HEK293 (cell line): ENCODE data around the gene DAP.

ENCODE experiments used
- CTCF ChIA-PET: fragments of 350-600 bp; formaldehyde crosslinking; extraction: SDS; loops from one replicate; lab custom pipeline; 2021; ENCODE audit warnings: antibody characterized with exemption; lab: Yijun Ruan, JAX
- POLR2A ChIA-PET: fragments of 300-600 bp; formaldehyde crosslinking; extraction: SDS; loops from one replicate; lab custom pipeline; 2020; ENCODE audit warnings: antibody characterized with exemption, inconsistent platforms; lab: Yijun Ruan, JAX
- H3K27ac ChIP-seq: fragments of 200-500 bp; sonication (Bioruptor generic); 2 replicates; pipeline ENCODE4 v1.5.1; 2014; ENCODE audit warnings: low read depth, low read length, control low read depth, inconsistent platforms; ENCODE audit errors: extremely low read depth
- H3K36me3 ChIP-seq, 2 experiments: fragments of 200-500 bp in 1 of 2; sonication (Bioruptor generic) in 1 of 2; 1 replicate in 1 of 2; 2 replicates in 1 of 2; pipeline ENCODE4 v1.5.1; 2014 to 2017; ENCODE audit warnings: inconsistent platforms in 2 of 2, low read length in 2 of 2; ENCODE audit not compliant: control insufficient read depth in 2 of 2, insufficient read depth in 1 of 2
- H3K4me1 ChIP-seq: fragments of 200-500 bp; sonication (Bioruptor generic); 2 replicates; pipeline ENCODE4 v1.5.1; 2014; ENCODE audit warnings: mild to moderate bottlenecking, low read length, inconsistent platforms; ENCODE audit not compliant: control insufficient read depth, insufficient read depth
- H3K4me3 ChIP-seq: 2 replicates; pipeline ENCODE4 v1.5.1; 2011; ENCODE audit warnings: low read depth, mild to moderate bottlenecking, control low read depth, low read length, moderate library complexity
- H3K9me3 ChIP-seq: fragments of 200-500 bp; sonication (Bioruptor generic); 2 replicates; pipeline ENCODE4 v1.5.1; 2014; ENCODE audit warnings: low read depth, low read length, inconsistent platforms; ENCODE audit not compliant: control insufficient read depth, insufficient read depth
- BCL11A ChIP-seq: fragments of 450-650 bp; formaldehyde crosslinking; IDR thresholded peaks from 2 replicates; pipeline ENCODE4 v1.5.1; 2016; ENCODE audit warnings: low read depth, missing biosample characterization, missing genetic modification characterization
- HOXD13 ChIP-seq: sonication (generic); formaldehyde crosslinking; IDR thresholded peaks from 2 replicates; pipeline ENCODE4 v1.8.0; 2022; ENCODE audit warnings: missing genetic modification reagents, borderline replicate concordance
- OSR2 ChIP-seq: fragments of 450-650 bp; formaldehyde crosslinking; IDR thresholded peaks from 2 replicates; pipeline ENCODE4 v1.5.1; 2016; ENCODE audit warnings: missing biosample characterization, missing genetic modification characterization
- SALL2 ChIP-seq: fragments of 450-650 bp; formaldehyde crosslinking; IDR thresholded peaks from 2 replicates; pipeline ENCODE4 v1.5.0; 2017; ENCODE audit warnings: missing biosample characterization, mild to moderate bottlenecking, missing genetic modification characterization, borderline replicate concordance
- TCF7L2 ChIP-seq: IDR thresholded peaks from 2 replicates; pipeline ENCODE4 v1.6.1; 2011; ENCODE audit warnings: low read depth, mild to moderate bottlenecking, inconsistent platforms, low read length, moderate library complexity, borderline replicate concordance
- ZBTB21 ChIP-seq: fragments of 450-650 bp; formaldehyde crosslinking; IDR thresholded peaks from 2 replicates; pipeline ENCODE4 v1.5.1; 2017; ENCODE audit warnings: missing biosample characterization, missing genetic modification characterization
- ZFP3 ChIP-seq: fragments of 450-650 bp; formaldehyde crosslinking; IDR thresholded peaks from 2 replicates; pipeline ENCODE4 v1.5.1; 2016; ENCODE audit warnings: low read depth, missing biosample characterization, missing genetic modification characterization
- ZNF133 ChIP-seq: fragments of 450-650 bp; formaldehyde crosslinking; IDR thresholded peaks from 2 replicates; pipeline ENCODE4 v1.5.1; 2016; ENCODE audit warnings: missing biosample characterization, missing genetic modification characterization
- ZNF2 ChIP-seq: fragments of 450-650 bp; formaldehyde crosslinking; IDR thresholded peaks from 2 replicates; pipeline ENCODE4 v1.5.1; 2016; ENCODE audit warnings: missing biosample characterization, missing genetic modification characterization
- ZNF335 ChIP-seq: fragments of 450-650 bp; formaldehyde crosslinking; conservative IDR thresholded peaks from 2 replicates; pipeline ENCODE4 v1.5.1; 2016; ENCODE audit warnings: missing biosample characterization, missing genetic modification characterization
- ZNF416 ChIP-seq: fragments of 450-650 bp; formaldehyde crosslinking; IDR thresholded peaks from 2 replicates; pipeline ENCODE4 v1.5.1; 2016; ENCODE audit warnings: missing biosample characterization, missing genetic modification characterization
- ZNF501 ChIP-seq: fragments of 450-650 bp; formaldehyde crosslinking; IDR thresholded peaks from 2 replicates; pipeline ENCODE4 v1.5.1; 2016; ENCODE audit warnings: missing biosample characterization, missing genetic modification characterization
- ZNF514 ChIP-seq: fragments of 450-650 bp; formaldehyde crosslinking; IDR thresholded peaks from 2 replicates; pipeline ENCODE4 v1.5.1; 2016; ENCODE audit warnings: missing biosample characterization, missing genetic modification characterization
- ZNF521 ChIP-seq: fragments of 450-650 bp; formaldehyde crosslinking; IDR thresholded peaks from 2 replicates; pipeline ENCODE4 v1.5.1; 2017; ENCODE audit warnings: missing biosample characterization, mild to moderate bottlenecking, missing genetic modification characterization
- ZNF561 ChIP-seq: fragments of 450-650 bp; IDR thresholded peaks from 2 replicates; pipeline ENCODE4 v1.5.1; 2018; ENCODE audit warnings: missing biosample characterization, missing genetic modification characterization, borderline replicate concordance
- ZNF654 ChIP-seq: fragments of 450-650 bp; formaldehyde crosslinking; IDR thresholded peaks from 2 replicates; pipeline ENCODE4 v1.5.1; 2016; ENCODE audit warnings: low read depth, missing biosample characterization, missing genetic modification characterization
- ZNF677 ChIP-seq: fragments of 450-650 bp; IDR thresholded peaks from 2 replicates; pipeline ENCODE4 v1.5.0; 2018; ENCODE audit warnings: missing biosample characterization, mild to moderate bottlenecking, missing genetic modification characterization, moderate library complexity
- ZNF747 ChIP-seq: fragments of 450-650 bp; formaldehyde crosslinking; IDR thresholded peaks from 2 replicates; pipeline ENCODE4 v1.5.1; 2016; ENCODE audit warnings: missing biosample characterization, missing genetic modification characterization
- ZNF777 ChIP-seq: fragments of 450-650 bp; formaldehyde crosslinking; IDR thresholded peaks from 2 replicates; pipeline ENCODE4 v1.5.1; 2017; ENCODE audit warnings: missing biosample characterization, missing genetic modification characterization, borderline replicate concordance
- ZNF792 ChIP-seq: fragments of 450-650 bp; formaldehyde crosslinking; IDR thresholded peaks from 2 replicates; pipeline ENCODE4 v1.5.1; 2016; ENCODE audit warnings: missing biosample characterization, missing genetic modification characterization
- TF ChIP-seq, protein P1 (sequence below): fragments of 450-650 bp; formaldehyde crosslinking; IDR thresholded peaks from 2 replicates; pipeline ENCODE4 v1.5.1; 2017; ENCODE audit warnings: missing biosample characterization, missing genetic modification characterization
- TF ChIP-seq, protein P2 (sequence below): fragments of 450-650 bp; formaldehyde crosslinking; IDR thresholded peaks from 2 replicates; pipeline ENCODE4 v1.5.1; 2016; ENCODE audit warnings: missing biosample characterization, missing genetic modification characterization
- TF ChIP-seq, protein P3 (sequence below): fragments of 450-650 bp; formaldehyde crosslinking; IDR thresholded peaks from 2 replicates; pipeline ENCODE4 v1.5.1; 2017; ENCODE audit warnings: missing biosample characterization, mild to moderate bottlenecking, missing genetic modification characterization, moderate library complexity
- TF ChIP-seq, protein P4 (sequence below): fragments of 450-650 bp; formaldehyde crosslinking; conservative IDR thresholded peaks from 2 replicates; pipeline ENCODE4 v1.5.1; 2016; ENCODE audit warnings: low read depth, missing biosample characterization, missing genetic modification characterization

The DAP gene

DNA sequence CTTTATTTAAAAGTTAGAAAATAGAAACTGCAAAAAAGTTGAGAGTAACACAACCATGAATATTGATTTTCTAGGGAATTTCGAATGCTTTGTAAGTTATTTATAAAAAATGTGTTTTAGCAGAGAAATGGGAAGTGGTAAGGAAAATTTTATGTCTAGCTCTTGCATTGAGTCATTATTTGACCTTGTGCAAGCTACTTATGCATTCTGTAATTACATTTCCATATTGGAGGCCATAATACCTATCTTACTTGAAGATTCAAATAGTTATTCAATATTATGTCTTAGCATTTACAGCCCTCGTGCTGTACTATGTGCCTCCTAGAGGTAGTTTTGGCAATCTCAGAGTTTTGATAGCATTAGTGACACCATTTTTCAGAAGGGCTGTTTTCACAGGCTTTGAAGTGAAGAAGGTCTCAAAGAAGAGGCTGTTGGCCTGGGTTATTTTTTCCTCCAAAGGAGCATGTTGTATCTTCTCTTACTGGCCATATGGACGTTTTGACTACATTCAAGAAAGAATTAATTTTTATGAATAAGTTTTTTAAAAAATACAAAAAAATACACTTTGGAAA lies 7.4 kb upstream of the DAP start:
- POLR2A ChIA-PET, result no interaction called here
- H3K27ac ChIP-seq, result no peak overlapping the region
- CTCF ChIA-PET, result no interaction called here
- H3K4me3 ChIP-seq, result no peak overlapping the region
- no peak for TF ChIP-seq TCF7L2
- TF ChIP-seq ZNF777 (tag by site-specific recombination), result no peak
- no peak for TF ChIP-seq ZNF654 (tag by site-specific recombination)
- TF ChIP-seq SALL2 (tag by site-specific recombination), result no peak
- no peak for TF ChIP-seq HOXD13 (CRISPR knock-in tag)
- TF ChIP-seq ZBTB21 (tag by site-specific recombination), result no peak
- TF ChIP-seq BCL11A (tag by site-specific recombination), result no peak
- TF ChIP-seq, protein P1, sequence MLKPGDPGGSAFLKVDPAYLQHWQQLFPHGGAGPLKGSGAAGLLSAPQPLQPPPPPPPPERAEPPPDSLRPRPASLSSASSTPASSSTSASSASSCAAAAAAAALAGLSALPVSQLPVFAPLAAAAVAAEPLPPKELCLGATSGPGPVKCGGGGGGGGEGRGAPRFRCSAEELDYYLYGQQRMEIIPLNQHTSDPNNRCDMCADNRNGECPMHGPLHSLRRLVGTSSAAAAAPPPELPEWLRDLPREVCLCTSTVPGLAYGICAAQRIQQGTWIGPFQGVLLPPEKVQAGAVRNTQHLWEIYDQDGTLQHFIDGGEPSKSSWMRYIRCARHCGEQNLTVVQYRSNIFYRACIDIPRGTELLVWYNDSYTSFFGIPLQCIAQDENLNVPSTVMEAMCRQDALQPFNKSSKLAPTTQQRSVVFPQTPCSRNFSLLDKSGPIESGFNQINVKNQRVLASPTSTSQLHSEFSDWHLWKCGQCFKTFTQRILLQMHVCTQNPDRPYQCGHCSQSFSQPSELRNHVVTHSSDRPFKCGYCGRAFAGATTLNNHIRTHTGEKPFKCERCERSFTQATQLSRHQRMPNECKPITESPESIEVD (tag by site-specific recombination), result no peak
- TF ChIP-seq ZNF561 (tag by site-specific recombination), result no peak
- TF ChIP-seq, protein P2, sequence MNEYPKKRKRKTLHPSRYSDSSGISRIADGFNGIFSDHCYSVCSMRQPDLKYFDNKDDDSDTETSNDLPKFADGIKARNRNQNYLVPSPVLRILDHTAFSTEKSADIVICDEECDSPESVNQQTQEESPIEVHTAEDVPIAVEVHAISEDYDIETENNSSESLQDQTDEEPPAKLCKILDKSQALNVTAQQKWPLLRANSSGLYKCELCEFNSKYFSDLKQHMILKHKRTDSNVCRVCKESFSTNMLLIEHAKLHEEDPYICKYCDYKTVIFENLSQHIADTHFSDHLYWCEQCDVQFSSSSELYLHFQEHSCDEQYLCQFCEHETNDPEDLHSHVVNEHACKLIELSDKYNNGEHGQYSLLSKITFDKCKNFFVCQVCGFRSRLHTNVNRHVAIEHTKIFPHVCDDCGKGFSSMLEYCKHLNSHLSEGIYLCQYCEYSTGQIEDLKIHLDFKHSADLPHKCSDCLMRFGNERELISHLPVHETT (tag by site-specific recombination), result no peak
- TF ChIP-seq ZNF677, result no peak
- TF ChIP-seq OSR2, result no peak
- TF ChIP-seq ZNF416, result no peak
- TF ChIP-seq ZNF133 (tag by site-specific recombination), result no peak
- no peak for TF ChIP-seq ZNF792 (tag by site-specific recombination)
- TF ChIP-seq ZFP3 (tag by site-specific recombination), result no peak
- TF ChIP-seq, all 188 proteins: peak for 0
- Histone ChIP-seq H3K36me3 (no peaks in the 10 kb centered on the region), H3K4me1 (no peaks in the 10 kb centered on the region), H3K9me3 (no peaks in the 10 kb centered on the region)

DNA sequence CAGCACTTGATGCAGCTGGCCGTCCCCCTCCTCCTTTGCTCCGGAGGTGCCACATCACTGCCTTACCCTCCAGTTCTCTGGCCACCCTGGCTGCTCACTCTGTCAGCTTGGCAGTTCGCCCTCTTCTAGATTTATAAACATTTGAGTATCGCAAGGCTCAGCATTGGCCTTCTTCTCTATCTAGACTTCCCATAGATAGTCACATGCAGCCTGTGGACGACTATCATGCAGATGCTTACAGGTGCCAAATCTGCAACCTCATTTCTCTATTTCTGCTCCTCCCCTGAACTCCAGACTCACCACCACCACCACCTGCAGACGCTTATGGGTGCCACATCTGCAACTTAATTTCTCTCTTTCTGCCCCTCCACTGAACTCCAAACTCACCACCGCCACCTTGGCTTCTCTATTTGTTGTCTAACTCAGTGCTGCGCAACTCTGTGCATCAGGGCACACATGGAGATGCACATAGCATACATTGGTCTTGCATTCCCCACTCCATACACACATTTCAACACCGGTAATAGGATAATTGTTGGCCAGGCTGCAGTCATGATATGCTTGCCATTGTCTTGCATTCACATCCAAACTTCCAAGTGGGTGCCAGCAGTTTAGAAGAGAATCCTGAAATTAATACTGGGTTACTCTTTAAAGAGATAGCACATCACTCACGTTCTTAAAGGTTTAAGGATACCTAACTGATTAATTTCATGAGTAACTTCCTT lies 1.9 kb upstream of the DAP start:
- Histone ChIP-seq H3K9me3 (no peaks in the 10 kb centered on the region), H3K4me1 (no peaks in the 10 kb centered on the region), H3K27ac (no peak overlapping the region), H3K36me3 (no peaks in the 10 kb centered on the region; a peak in 1 of 3 replicates), H3K4me3 (no peak overlapping the region)
- ChIA-PET CTCF (interaction anchor here (0.6 to 1.3 kb wide), 2 partner anchors 61 to 779 kb away, joined by 3 to 4 read pairs; no protein-coding TSS in a partner anchor), POLR2A (no interaction called here)
- TF ChIP-seq ZNF501 (no peak), ZNF2 (tag by site-specific recombination) (no peak), ZNF514 (tag by site-specific recombination) (no peak), ZNF747 (tag by site-specific recombination) (no peak), ZNF335 (tag by site-specific recombination) (no peak), ZNF521 (no peak)
- TF ChIP-seq, protein P3, sequence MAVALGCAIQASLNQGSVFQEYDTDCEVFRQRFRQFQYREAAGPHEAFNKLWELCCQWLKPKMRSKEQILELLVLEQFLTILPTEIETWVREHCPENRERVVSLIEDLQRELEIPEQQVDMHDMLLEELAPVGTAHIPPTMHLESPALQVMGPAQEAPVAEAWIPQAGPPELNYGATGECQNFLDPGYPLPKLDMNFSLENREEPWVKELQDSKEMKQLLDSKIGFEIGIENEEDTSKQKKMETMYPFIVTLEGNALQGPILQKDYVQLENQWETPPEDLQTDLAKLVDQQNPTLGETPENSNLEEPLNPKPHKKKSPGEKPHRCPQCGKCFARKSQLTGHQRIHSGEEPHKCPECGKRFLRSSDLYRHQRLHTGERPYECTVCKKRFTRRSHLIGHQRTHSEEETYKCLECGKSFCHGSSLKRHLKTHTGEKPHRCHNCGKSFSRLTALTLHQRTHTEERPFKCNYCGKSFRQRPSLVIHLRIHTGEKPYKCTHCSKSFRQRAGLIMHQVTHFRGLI, result no peak
- TF ChIP-seq, protein P4, sequence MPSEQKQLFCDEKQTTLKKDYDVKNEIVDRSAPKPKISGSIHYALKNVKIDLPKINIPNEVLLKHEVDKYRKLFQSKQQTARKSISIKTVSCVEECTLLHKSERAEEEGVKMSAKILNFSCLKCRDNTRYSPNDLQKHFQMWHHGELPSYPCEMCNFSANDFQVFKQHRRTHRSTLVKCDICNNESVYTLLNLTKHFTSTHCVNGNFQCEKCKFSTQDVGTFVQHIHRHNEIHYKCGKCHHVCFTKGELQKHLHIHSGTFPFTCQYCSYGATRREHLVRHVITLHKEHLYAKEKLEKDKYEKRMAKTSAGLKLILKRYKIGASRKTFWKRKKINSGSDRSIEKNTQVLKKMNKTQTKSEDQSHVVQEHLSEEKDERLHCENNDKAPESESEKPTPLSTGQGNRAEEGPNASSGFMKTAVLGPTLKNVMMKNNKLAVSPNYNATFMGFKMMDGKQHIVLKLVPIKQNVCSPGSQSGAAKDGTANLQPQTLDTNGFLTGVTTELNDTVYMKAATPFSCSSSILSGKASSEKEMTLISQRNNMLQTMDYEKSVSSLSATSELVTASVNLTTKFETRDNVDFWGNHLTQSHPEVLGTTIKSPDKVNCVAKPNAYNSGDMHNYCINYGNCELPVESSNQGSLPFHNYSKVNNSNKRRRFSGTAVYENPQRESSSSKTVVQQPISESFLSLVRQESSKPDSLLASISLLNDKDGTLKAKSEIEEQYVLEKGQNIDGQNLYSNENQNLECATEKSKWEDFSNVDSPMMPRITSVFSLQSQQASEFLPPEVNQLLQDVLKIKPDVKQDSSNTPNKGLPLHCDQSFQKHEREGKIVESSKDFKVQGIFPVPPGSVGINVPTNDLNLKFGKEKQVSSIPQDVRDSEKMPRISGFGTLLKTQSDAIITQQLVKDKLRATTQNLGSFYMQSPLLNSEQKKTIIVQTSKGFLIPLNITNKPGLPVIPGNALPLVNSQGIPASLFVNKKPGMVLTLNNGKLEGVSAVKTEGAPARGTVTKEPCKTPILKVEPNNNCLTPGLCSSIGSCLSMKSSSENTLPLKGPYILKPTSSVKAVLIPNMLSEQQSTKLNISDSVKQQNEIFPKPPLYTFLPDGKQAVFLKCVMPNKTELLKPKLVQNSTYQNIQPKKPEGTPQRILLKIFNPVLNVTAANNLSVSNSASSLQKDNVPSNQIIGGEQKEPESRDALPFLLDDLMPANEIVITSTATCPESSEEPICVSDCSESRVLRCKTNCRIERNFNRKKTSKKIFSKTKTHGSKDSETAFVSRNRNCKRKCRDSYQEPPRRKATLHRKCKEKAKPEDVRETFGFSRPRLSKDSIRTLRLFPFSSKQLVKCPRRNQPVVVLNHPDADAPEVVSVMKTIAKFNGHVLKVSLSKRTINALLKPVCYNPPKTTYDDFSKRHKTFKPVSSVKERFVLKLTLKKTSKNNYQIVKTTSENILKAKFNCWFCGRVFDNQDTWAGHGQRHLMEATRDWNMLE (tag by site-specific recombination), result no peak
